ENCODE results near the gene SLC6A7.

Gene SLC6A7

GRCh38 chr5:150167512-150167850, 22.4 kb upstream of the SLC6A7 start:
- no peaks in the 10 kb centered on the region for H3K27me3 ChIP-seq (ENCODE audit: insufficient read depth, low read depth)
- no peak overlapping the region for H3K9ac ChIP-seq
- no peak overlapping the region for H3K27ac ChIP-seq
- H3K4me3 ChIP-seq (IDR thresholded peaks at IDR 0.05; ENCODE audit: insufficient read depth, low read depth, low read length), result no peak overlapping the region
- no peaks in the 10 kb centered on the region for H3K79me2 ChIP-seq (ENCODE audit: insufficient read depth, low read depth)
- peaks cover 14% of the 10 kb centered on the region for H3K4me1 ChIP-seq (ENCODE audit: low read depth, poor library complexity, severe bottlenecking)
- no peak overlapping the region for H3K4me2 ChIP-seq
- H3K36me3 ChIP-seq (ENCODE audit: insufficient read depth), result no peaks in the 10 kb centered on the region
- no peaks in the 10 kb centered on the region for H4K20me1 ChIP-seq (ENCODE audit: insufficient read depth)
- H2AFZ ChIP-seq (ENCODE audit: low read depth), result no peak overlapping the region
- no peak for TF ChIP-seq CTCF (conservative IDR thresholded peaks at IDR 0.05; ENCODE audit: low read depth, low read length)

GRCh38 chr5:150167908-150168307, 22.0 kb upstream of the SLC6A7 start:
- H3K27me3 ChIP-seq (ENCODE audit: insufficient read depth, low read depth), result no peaks in the 10 kb centered on the region
- no peaks in the 10 kb centered on the region for H3K36me3 ChIP-seq (ENCODE audit: insufficient read depth)
- H3K9ac ChIP-seq, result no peak overlapping the region
- H3K27ac ChIP-seq, result no peak overlapping the region
- peaks cover 14% of the 10 kb centered on the region for H3K4me1 ChIP-seq (ENCODE audit: low read depth, poor library complexity, severe bottlenecking)
- H3K79me2 ChIP-seq (ENCODE audit: insufficient read depth, low read depth), result no peaks in the 10 kb centered on the region
- H2AFZ ChIP-seq (ENCODE audit: low read depth), result no peak overlapping the region
- 0 out of 2 replicates have a peak, but pooled peaks have one; percentile 17 for TF ChIP-seq CTCF (conservative IDR thresholded peaks at IDR 0.05; ENCODE audit: low read depth, low read length)
- no peak overlapping the region for H3K4me3 ChIP-seq (IDR thresholded peaks at IDR 0.05; ENCODE audit: insufficient read depth, low read depth, low read length)
- no peak overlapping the region for H3K4me2 ChIP-seq
- H4K20me1 ChIP-seq (ENCODE audit: insufficient read depth), result no peaks in the 10 kb centered on the region

GRCh38 chr5:150168864-150169263, 21.0 kb upstream of the SLC6A7 start:
- Histone ChIP-seq H3K4me2 (no peak overlapping the region), H3K79me2 (ENCODE audit: insufficient read depth, low read depth) (no peaks in the 10 kb centered on the region), H3K27ac (no peak overlapping the region), H3K4me3 (IDR thresholded peaks at IDR 0.05; ENCODE audit: insufficient read depth, low read depth, low read length) (no peak overlapping the region), H3K27me3 (ENCODE audit: insufficient read depth, low read depth) (no peaks in the 10 kb centered on the region), H3K4me1 (ENCODE audit: low read depth, poor library complexity, severe bottlenecking) (peaks cover 14% of the 10 kb centered on the region), H2AFZ (ENCODE audit: low read depth) (no peak overlapping the region), H4K20me1 (ENCODE audit: insufficient read depth) (no peaks in the 10 kb centered on the region), H3K36me3 (ENCODE audit: insufficient read depth) (no peaks in the 10 kb centered on the region), H3K9ac (no peak overlapping the region)
- TF ChIP-seq CTCF (conservative IDR thresholded peaks at IDR 0.05; ENCODE audit: low read depth, low read length), result no peak

- H3K27me3 ChIP-seq (ENCODE audit: insufficient read depth, low read depth), result no peaks in the 10 kb centered on the region
- peaks cover 14% of the 10 kb centered on the region for H3K4me1 ChIP-seq (ENCODE audit: low read depth, poor library complexity, severe bottlenecking)
- no peak overlapping the region for H3K27ac ChIP-seq
- no peak overlapping the region for H3K4me2 ChIP-seq
- H3K9ac ChIP-seq, result no peak overlapping the region
- H4K20me1 ChIP-seq (ENCODE audit: insufficient read depth), result no peaks in the 10 kb centered on the region
- no peak overlapping the region for H3K4me3 ChIP-seq (IDR thresholded peaks at IDR 0.05; ENCODE audit: insufficient read depth, low read depth, low read length)
- H3K36me3 ChIP-seq (ENCODE audit: insufficient read depth), result no peaks in the 10 kb centered on the region
- H2AFZ ChIP-seq (ENCODE audit: low read depth), result no peak overlapping the region
- H3K79me2 ChIP-seq (ENCODE audit: insufficient read depth, low read depth), result no peaks in the 10 kb centered on the region
- TF ChIP-seq CTCF (conservative IDR thresholded peaks at IDR 0.05; ENCODE audit: low read depth, low read length), result no peak
Observed at GRCh38 chr5:150172145-150172544, 17.7 kb upstream of the SLC6A7 start.

- no peaks in the 10 kb centered on the region for H3K27me3 ChIP-seq (ENCODE audit: insufficient read depth, low read depth)
- no peak overlapping the region for H3K4me2 ChIP-seq
- no peak overlapping the region for H3K27ac ChIP-seq
- H3K36me3 ChIP-seq (ENCODE audit: insufficient read depth), result no peaks in the 10 kb centered on the region
- no peak overlapping the region for H2AFZ ChIP-seq (ENCODE audit: low read depth)
- no peaks in the 10 kb centered on the region for H3K79me2 ChIP-seq (ENCODE audit: insufficient read depth, low read depth)
- peaks cover 14% of the 10 kb centered on the region for H3K4me1 ChIP-seq (ENCODE audit: low read depth, poor library complexity, severe bottlenecking)
- TF ChIP-seq CTCF (conservative IDR thresholded peaks at IDR 0.05; ENCODE audit: low read depth, low read length), result no peak
- H3K9ac ChIP-seq, result no peak overlapping the region
- no peak overlapping the region for H3K4me3 ChIP-seq (IDR thresholded peaks at IDR 0.05; ENCODE audit: insufficient read depth, low read depth, low read length)
- H4K20me1 ChIP-seq (ENCODE audit: insufficient read depth), result no peaks in the 10 kb centered on the region
Observed at GRCh38 chr5:150172556-150172955, 17.3 kb upstream of the SLC6A7 start.
